Measurements from ENCODE around the gene HIF3A.
"Not testable (repeated sequence)": the region's sequence is repeated elsewhere in the genome, so short reads cannot be mapped to it uniquely, and the experiment has no call there.

HIF3A gene

GRCh38 chr19:46296722-46297461 is at the start of gene HIF3A:
HIF3A (plus strand) TSS chr19:46297042; CDS start chr19:46297077, 35 bp downstream.
- no peak for FAIRE-seq

- no peak for FAIRE-seq
Observed at GRCh38 chr19:46250076-46250735, 46.6 kb upstream of the HIF3A start.

GRCh38 chr19:46251416-46251815 is 45.4 kb upstream of the HIF3A start:
- FAIRE-seq = no peak

- FAIRE-seq = no peak
Observed at GRCh38 chr19:46254776-46255175, 42.1 kb upstream of the HIF3A start.

- no peak for FAIRE-seq
Observed at GRCh38 chr19:46256855-46257254, 40.0 kb upstream of the HIF3A start.

- not testable (repeated sequence) for FAIRE-seq
Observed at GRCh38 chr19:46261501-46261900, 35.3 kb upstream of the HIF3A start.

- not testable (repeated sequence) for FAIRE-seq
Observed at GRCh38 chr19:46262684-46263296, 34.1 kb upstream of the HIF3A start.

- not testable (repeated sequence) for FAIRE-seq
Observed at GRCh38 chr19:46264801-46265200, 32.0 kb upstream of the HIF3A start.

GRCh38 chr19:46265217-46265828 is 31.5 kb upstream of the HIF3A start:
- FAIRE-seq = peak; percentile 26

GRCh38 chr19:46269101-46269500 is 27.7 kb upstream of the HIF3A start:
- no peak for FAIRE-seq

GRCh38 chr19:46270521-46271256 is 26.2 kb upstream of the HIF3A start:
- no peak for FAIRE-seq

- no peak for FAIRE-seq
Observed at GRCh38 chr19:46271481-46272197, 25.2 kb upstream of the HIF3A start.

- FAIRE-seq = not testable (repeated sequence)
Observed at GRCh38 chr19:46273931-46274330, 22.9 kb upstream of the HIF3A start.

- no peak for FAIRE-seq
Observed at GRCh38 chr19:46279177-46279576, 17.7 kb upstream of the HIF3A start.

GRCh38 chr19:46283771-46284170 is 13.1 kb upstream of the HIF3A start:
- FAIRE-seq = no peak

GRCh38 chr19:46284635-46285034 is 12.2 kb upstream of the HIF3A start:
- no peak for FAIRE-seq

GRCh38 chr19:46287585-46287984 is 9.3 kb upstream of the HIF3A start:
- FAIRE-seq = no peak

GRCh38 chr19:46288896-46289588 is 7.8 kb upstream of the HIF3A start:
- no peak for FAIRE-seq

GRCh38 chr19:46289724-46290619 is 6.9 kb upstream of the HIF3A start:
- no peak for FAIRE-seq

GRCh38 chr19:46291829-46292228 is 5.0 kb upstream of the HIF3A start:
- FAIRE-seq = no peak
